Endothelial cell (in vitro differentiated cells): ENCODE data around the gene PLCD1. TPM values are rescaled to one million over a fixed set of nuclear protein-coding genes. Genes with fewer than 3 reads are reported as not detected.

Experiments
- DNase-seq: peaks from one replicate; pipeline ENCODE4 v3.0.0; 2021; ENCODE audit warnings: low spot score
- H3K27ac Mint-ChIP-seq: one replicate; pipeline ENCODE4 v1.8.0; 2021; ENCODE audit warnings: mixed read lengths, inconsistent platforms; ENCODE audit not compliant: unreplicated experiment
- H3K27me3 Mint-ChIP-seq: one replicate; pipeline ENCODE4 v1.8.0; 2021; ENCODE audit warnings: mild to moderate bottlenecking, moderate library complexity, mixed read lengths, inconsistent platforms; ENCODE audit not compliant: unreplicated experiment
- H3K36me3 Mint-ChIP-seq: one replicate; pipeline ENCODE4 v1.8.0; 2021; ENCODE audit warnings: mild to moderate bottlenecking, low read depth, mixed read lengths, inconsistent platforms; ENCODE audit not compliant: unreplicated experiment
- H3K4me1 Mint-ChIP-seq: one replicate; pipeline ENCODE4 v1.8.0; 2021; ENCODE audit warnings: mild to moderate bottlenecking, mixed read lengths, inconsistent platforms; ENCODE audit not compliant: unreplicated experiment
- H3K4me3 Mint-ChIP-seq: one replicate; pipeline ENCODE4 v1.8.0; 2021; ENCODE audit warnings: mild to moderate bottlenecking, mixed read lengths, inconsistent platforms; ENCODE audit not compliant: unreplicated experiment
- H3K9me3 Mint-ChIP-seq: one replicate; pipeline ENCODE4 v1.8.0; 2021; ENCODE audit warnings: mixed read lengths, inconsistent platforms; ENCODE audit not compliant: unreplicated experiment
- CTCF ChIP-seq: fragments of 200-600 bp; sonication (generic); IDR thresholded peaks from one replicate; pipeline ENCODE4 v1.5.0; 2021; ENCODE audit warnings: antibody characterized with exemption; ENCODE audit not compliant: unreplicated experiment
- total RNA-seq: library from RNA; stranded (reverse); fragmentation: NEBNext Ultra II Directional; extraction: Animal tissue kit (Norgen Biotek cat#: 25700); gene quantifications from one replicate; pipeline ENCODE4 v1.2.1, GENCODE V29; 2021; ENCODE audit not compliant: unreplicated experiment

Gene PLCD1
- total RNA-seq, 1 donor from 2014 or later: 22.4 TPM

GRCh38 chr3:38001456-38002081 is 27.9 kb downstream of the PLCD1 start:
- H3K4me3 Mint-ChIP-seq: no peak overlapping the region
- DNase-seq: no peak
- H3K27me3 Mint-ChIP-seq: peaks cover 13% of the 10 kb centered on the region
- H3K27ac Mint-ChIP-seq: no peak overlapping the region
- no peaks in the 10 kb centered on the region for H3K9me3 Mint-ChIP-seq
- TF ChIP-seq CTCF: peak; percentile 22
- peaks cover 25% of the 10 kb centered on the region for H3K36me3 Mint-ChIP-seq
- peaks cover 16% of the 10 kb centered on the region for H3K4me1 Mint-ChIP-seq

- no peak overlapping the region for H3K4me3 Mint-ChIP-seq
- peaks cover 18% of the 10 kb centered on the region for H3K27me3 Mint-ChIP-seq
- DNase-seq: no peak
- H3K4me1 Mint-ChIP-seq: peaks cover 19% of the 10 kb centered on the region
- H3K36me3 Mint-ChIP-seq: peaks cover 29% of the 10 kb centered on the region
- no peak overlapping the region for H3K27ac Mint-ChIP-seq
- no peak for TF ChIP-seq CTCF
- H3K9me3 Mint-ChIP-seq: no peaks in the 10 kb centered on the region
Measured at GRCh38 chr3:38000965-38001455, 28.4 kb downstream of the PLCD1 start.

- H3K4me1 Mint-ChIP-seq: peaks cover 21% of the 10 kb centered on the region
- peak overlapping the region; percentile 61 for H3K4me3 Mint-ChIP-seq
- H3K36me3 Mint-ChIP-seq: peaks cover 26% of the 10 kb centered on the region
- H3K27ac Mint-ChIP-seq: peak overlapping the region; percentile 36
- no peak for DNase-seq
- H3K27me3 Mint-ChIP-seq: peaks cover 18% of the 10 kb centered on the region
- no peaks in the 10 kb centered on the region for H3K9me3 Mint-ChIP-seq
- TF ChIP-seq CTCF: no peak
Measured at GRCh38 chr3:38000242-38000916, 29.1 kb downstream of the PLCD1 start.

GRCh38 chr3:37999836-38000235 is 29.6 kb downstream of the PLCD1 start:
- H3K4me3 Mint-ChIP-seq: peak overlapping the region; percentile 61
- TF ChIP-seq CTCF: no peak
- peaks cover 21% of the 10 kb centered on the region for H3K36me3 Mint-ChIP-seq
- peaks cover 21% of the 10 kb centered on the region for H3K4me1 Mint-ChIP-seq
- no peak for DNase-seq
- H3K27ac Mint-ChIP-seq: peak overlapping the region; percentile 36
- peaks cover 14% of the 10 kb centered on the region for H3K27me3 Mint-ChIP-seq
- H3K9me3 Mint-ChIP-seq: no peaks in the 10 kb centered on the region

- no peak for TF ChIP-seq CTCF
- no peaks in the 10 kb centered on the region for H3K9me3 Mint-ChIP-seq
- DNase-seq: no peak
- H3K27me3 Mint-ChIP-seq: peaks cover 18% of the 10 kb centered on the region
- H3K4me3 Mint-ChIP-seq: no peak overlapping the region
- H3K27ac Mint-ChIP-seq: no peak overlapping the region
- peaks cover 14% of the 10 kb centered on the region for H3K36me3 Mint-ChIP-seq
- H3K4me1 Mint-ChIP-seq: peaks cover 29% of the 10 kb centered on the region
Measured at GRCh38 chr3:37997791-37998370, 31.6 kb downstream of the PLCD1 start.
